ENCODE measurements around the gene GFOD2. TPM values are rescaled to one million over a fixed set of nuclear protein-coding genes. Genes with fewer than 3 reads are reported as not detected.

Gene GFOD2
- total and polyA plus RNA-seq, 2 donors (not counting 3 experiments of a cell fraction or from before 2014, with no cell fraction given) = 38.1 to 47.5 TPM

DNA sequence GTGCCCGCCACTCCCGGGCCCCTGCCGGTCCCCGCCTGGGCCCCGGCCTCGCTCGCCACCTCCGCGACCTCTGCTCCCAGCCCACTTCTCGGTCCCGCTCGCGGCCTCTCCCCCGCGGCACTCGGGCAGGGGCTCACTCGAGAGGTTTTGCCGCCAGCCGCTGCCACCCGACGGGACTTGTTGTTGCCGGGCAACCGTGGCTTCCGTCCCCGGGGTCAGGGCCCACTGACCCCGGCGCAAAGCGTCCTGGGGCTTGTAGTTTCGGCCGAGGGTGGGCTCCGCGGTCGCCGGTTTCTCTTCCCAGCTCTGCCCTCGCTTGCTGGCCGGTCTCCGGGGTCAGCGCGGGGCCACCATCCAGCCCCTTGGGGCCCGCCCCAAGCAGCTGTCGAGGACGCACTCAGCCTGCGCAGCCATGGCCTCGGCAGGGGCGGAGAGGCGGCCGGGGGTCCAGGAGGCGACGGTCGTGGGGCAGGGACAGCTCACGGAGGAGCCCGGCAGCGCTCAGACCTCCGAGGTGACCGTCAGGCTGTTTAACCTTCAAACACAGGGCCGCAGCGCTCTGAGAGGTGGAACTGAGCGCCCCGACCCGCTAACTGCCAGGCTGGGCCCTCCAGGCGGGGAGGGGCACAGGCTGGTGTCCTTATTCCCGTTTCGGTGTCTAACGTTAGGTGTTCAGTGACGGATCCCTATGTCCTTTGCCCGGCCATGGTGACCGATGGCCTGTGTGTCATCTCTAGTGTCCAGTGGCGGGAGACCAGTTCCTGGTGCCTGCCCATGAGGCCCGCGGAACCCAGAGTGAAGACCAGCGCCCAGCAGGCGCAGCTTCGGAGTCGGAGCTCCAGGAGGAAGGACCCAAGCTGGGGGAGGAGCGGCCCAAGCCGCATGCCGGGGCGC lies 52.3 kb downstream of the GFOD2 start, which contains the start of the genes C16orf86 and ENKD1:
C16orf86 (plus strand) TSS at position 256 of the 894 bp plus-strand sequence; CDS start at position 413, 157 bp downstream.
ENKD1 (minus strand) TSS at position 192 of the 894 bp plus-strand sequence. CDS start 308 bp downstream, outside the sequence.
- dilution Hi-C loops (cut with MboI; ENCODE audit: extremely low pct_ligation_motif_present, low sequenced_read_pairs) = no loop called here
- peaks cover 0 to 6% of the 10 kb centered on the region in 2 experiments for H3K36me3 ChIP-seq (ENCODE audit: control insufficient read depth in 2 of 2, extremely low read depth in 1 of 2, insufficient read depth in 2 of 2, low read length in 2 of 2)
- no peaks in the 10 kb centered on the region for H3K79me2 ChIP-seq (ENCODE audit: control insufficient read depth, insufficient read depth, low read length)
- H3K4me1 ChIP-seq (ENCODE audit: control insufficient read depth, extremely low read depth, insufficient read depth, low read length) = peaks cover 15% of the 10 kb centered on the region
- H3K9ac ChIP-seq (replicated peaks; ENCODE audit: extremely low read depth, insufficient read depth, low read length) = peak within 1 kb of the TSS; percentile 61
- peak within 1 kb of the TSS; percentile 13 for H3K27ac ChIP-seq (ENCODE audit: insufficient read depth, low read depth, low read length)
- ChIA-PET CTCF (interaction anchor here (0.6 to 12.7 kb wide), 26 partner anchors 9 to 374 kb away, joined by 3 to 163 read pairs (median 3); partner anchors contain the start of genes ATP6V0D1, CARMIL2, CTCF and RANBP10), POLR2A (interaction anchor here (0.9 to 1.5 kb wide), 2 partner anchors 129 to 145 kb away, joined by 3 to 4 read pairs; no protein-coding TSS in a partner anchor)
- peak within 1 kb of the TSS; percentile 77 for H2AFZ ChIP-seq (ENCODE audit: low read depth, low read length)
- DNase-seq (ENCODE audit: low read depth, low spot score) = peak; percentile 73
- H4K20me1 ChIP-seq (replicated peaks; ENCODE audit: control insufficient read depth, extremely low read depth, insufficient read depth, low read length) = no peaks in the 10 kb centered on the region
- no peaks in the 10 kb centered on the region for H3K9me1 ChIP-seq (replicated peaks; ENCODE audit: control insufficient read depth, extremely low read depth, insufficient read depth, low read length)
- FAIRE-seq = peak; percentile 89
- TF ChIP-seq GATA2 (IDR thresholded peaks at IDR 0.05; ENCODE audit: insufficient read depth, insufficient read length, low read depth, low read length) = no peak
- peak; percentile 44 for TF ChIP-seq POLR2AphosphoS5 (IDR thresholded peaks at IDR 0.05; ENCODE audit: insufficient read depth, low read depth, low read length)
- BruUV-seq (replicated peaks) = no TSS peak
- H3K9me3 ChIP-seq (replicated peaks; ENCODE audit: control insufficient read depth, insufficient read depth, low read length) = no peaks in the 10 kb centered on the region
- peak within 1 kb of the TSS; percentile 36 to 74 (median 47) for H3K4me3 ChIP-seq (replicated peaks in 1 of 3; ENCODE audit: insufficient read depth in 1 of 3, low read depth in 1 of 3, low read length in 3 of 3)
- intact Hi-C loops (cut with micrococcal nuclease) = no loop called here
- no peaks in the 10 kb centered on the region for H3K27me3 ChIP-seq (ENCODE audit: control insufficient read depth in 2 of 2, insufficient read depth in 2 of 2, low read length in 2 of 2)
- peak within 1 kb of the TSS; percentile 48 for H3K4me2 ChIP-seq (ENCODE audit: insufficient read depth, low read length)

GRCh38 chr16:67666032-67666551 lies 53.0 kb downstream of the GFOD2 start:
- H3K27me3 ChIP-seq (ENCODE audit: control insufficient read depth in 2 of 2, insufficient read depth in 2 of 2, low read length in 2 of 2) = no peaks in the 10 kb centered on the region
- peak overlapping the region; percentile 12 for H2AFZ ChIP-seq (ENCODE audit: low read depth, low read length)
- BruUV-seq (replicated peaks) = no TSS peak
- peak overlapping the region; percentile 18 for H3K4me2 ChIP-seq (ENCODE audit: insufficient read depth, low read length)
- H3K4me1 ChIP-seq (ENCODE audit: control insufficient read depth, extremely low read depth, insufficient read depth, low read length) = peaks cover 19% of the 10 kb centered on the region
- DNase-seq (ENCODE audit: low read depth, low spot score) = peak; percentile 30
- CTCF ChIA-PET = interaction anchor here (0.9 to 12.7 kb wide), 10 partner anchors 10 to 172 kb away, joined by 3 to 163 read pairs (median 3); partner anchors contain the start of genes CARMIL2 and CTCF
- intact Hi-C loops (cut with micrococcal nuclease) (no loop called here), dilution Hi-C loops (cut with MboI; ENCODE audit: extremely low pct_ligation_motif_present, low sequenced_read_pairs) (no loop called here)
- peaks cover 0 to 6% of the 10 kb centered on the region in 2 experiments for H3K36me3 ChIP-seq (ENCODE audit: control insufficient read depth in 2 of 2, extremely low read depth in 1 of 2, insufficient read depth in 2 of 2, low read length in 2 of 2)
- no peaks in the 10 kb centered on the region for H3K79me2 ChIP-seq (ENCODE audit: control insufficient read depth, insufficient read depth, low read length)
- peak overlapping the region; percentile 32 for H3K9ac ChIP-seq (replicated peaks; ENCODE audit: extremely low read depth, insufficient read depth, low read length)
- no peaks in the 10 kb centered on the region for H3K9me1 ChIP-seq (replicated peaks; ENCODE audit: control insufficient read depth, extremely low read depth, insufficient read depth, low read length)
- FAIRE-seq = no peak
- no peaks in the 10 kb centered on the region for H3K9me3 ChIP-seq (replicated peaks; ENCODE audit: control insufficient read depth, insufficient read depth, low read length)
- H3K4me3 ChIP-seq (replicated peaks in 1 of 3; ENCODE audit: insufficient read depth in 1 of 3, low read depth in 1 of 3, low read length in 3 of 3) = peak overlapping the region; percentile 27 to 74 (median 36)
- POLR2A ChIA-PET = no interaction called here
- TF ChIP-seq CTCF (IDR thresholded peaks at IDR 0.05; ENCODE audit: extremely low read depth in 1 of 2, insufficient read depth in 1 of 2, low read depth in 1 of 2, low read length in 2 of 2) (peak in 1 of 2 donors; percentile 1), POLR2AphosphoS5 (IDR thresholded peaks at IDR 0.05; ENCODE audit: insufficient read depth, low read depth, low read length) (peak; percentile 0), GATA2 (IDR thresholded peaks at IDR 0.05; ENCODE audit: insufficient read depth, insufficient read length, low read depth, low read length) (no peak), MYC (IDR thresholded peaks at IDR 0.05; ENCODE audit: low read depth, low read length) (no peak), POLR2A (IDR thresholded peaks at IDR 0.05; ENCODE audit: low read depth, low read length) (no peak), FOS (IDR thresholded peaks at IDR 0.05; ENCODE audit: borderline replicate concordance, insufficient read depth, low read length) (no peak), JUN (IDR thresholded peaks at IDR 0.05; ENCODE audit: borderline replicate concordance, insufficient read depth, insufficient read length, low read depth) (no peak), EZH2 (IDR thresholded peaks at IDR 0.05; ENCODE audit: borderline replicate concordance, low read depth, low read length, severe bottlenecking) (no peak)
- TF ChIP-seq, protein P1, sequence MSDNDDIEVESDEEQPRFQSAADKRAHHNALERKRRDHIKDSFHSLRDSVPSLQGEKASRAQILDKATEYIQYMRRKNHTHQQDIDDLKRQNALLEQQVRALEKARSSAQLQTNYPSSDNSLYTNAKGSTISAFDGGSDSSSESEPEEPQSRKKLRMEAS (IDR thresholded peaks at IDR 0.05; ENCODE audit: insufficient read depth, insufficient read length) = no peak
- H4K20me1 ChIP-seq (replicated peaks; ENCODE audit: control insufficient read depth, extremely low read depth, insufficient read depth, low read length) = no peaks in the 10 kb centered on the region
- no peak overlapping the region for H3K27ac ChIP-seq (ENCODE audit: insufficient read depth, low read depth, low read length)
